D341Med (cell line): Measurements from ENCODE around the gene ZCCHC24.

Source experiments
- DNase-seq: peaks from one replicate; pipeline ENCODE4 v3.0.0; 2012; ENCODE audit warnings: low spot score

The ZCCHC24 gene

GRCh38 chr10:79445161-79445976 lies at the start of gene ZCCHC24:
ZCCHC24 (minus strand) TSS chr10:79445624; CDS start chr10:79445440, 184 bp downstream.
- peak; percentile 91 for DNase-seq

DNA sequence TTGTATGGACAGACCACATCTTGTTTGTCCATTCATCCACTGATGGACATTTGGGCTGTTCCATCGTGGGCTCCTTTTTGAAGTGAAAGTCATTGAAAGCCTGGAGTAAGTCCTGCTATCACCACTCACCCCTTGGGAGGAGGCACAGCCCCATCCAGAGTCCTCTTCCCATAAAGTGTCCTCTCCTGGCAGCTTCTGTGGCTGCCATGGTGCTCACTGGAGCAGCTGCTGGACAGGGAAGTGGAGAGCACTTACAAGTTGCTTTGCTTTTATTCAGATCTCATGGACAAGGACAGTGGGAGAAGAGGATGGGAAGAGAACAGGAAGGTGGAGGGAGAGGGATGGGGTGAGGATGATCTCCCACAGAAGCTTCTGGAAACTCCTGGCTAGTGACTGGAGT lies 48.4 kb upstream of the ZCCHC24 start:
- DNase-seq, result no peak

DNA sequence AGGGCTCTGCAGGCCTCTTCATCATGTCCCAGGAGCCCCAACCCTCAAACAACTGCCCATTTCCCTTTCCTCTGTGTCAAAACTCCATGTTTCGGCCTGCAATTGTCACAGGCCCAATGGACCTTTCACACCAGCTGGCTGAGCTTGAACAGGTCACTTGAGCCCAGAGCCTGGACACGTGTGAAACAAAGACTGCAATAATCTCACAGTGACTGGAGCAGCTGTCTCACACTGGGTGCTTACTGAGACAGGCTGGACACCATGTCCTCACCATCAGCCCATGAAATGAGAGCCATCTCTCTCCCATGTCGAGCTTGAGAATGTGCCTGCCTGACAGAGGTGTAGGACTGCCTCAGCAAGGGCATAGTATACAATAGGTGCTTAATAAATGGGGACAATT lies 47.4 kb upstream of the ZCCHC24 start:
- no peak for DNase-seq

DNA sequence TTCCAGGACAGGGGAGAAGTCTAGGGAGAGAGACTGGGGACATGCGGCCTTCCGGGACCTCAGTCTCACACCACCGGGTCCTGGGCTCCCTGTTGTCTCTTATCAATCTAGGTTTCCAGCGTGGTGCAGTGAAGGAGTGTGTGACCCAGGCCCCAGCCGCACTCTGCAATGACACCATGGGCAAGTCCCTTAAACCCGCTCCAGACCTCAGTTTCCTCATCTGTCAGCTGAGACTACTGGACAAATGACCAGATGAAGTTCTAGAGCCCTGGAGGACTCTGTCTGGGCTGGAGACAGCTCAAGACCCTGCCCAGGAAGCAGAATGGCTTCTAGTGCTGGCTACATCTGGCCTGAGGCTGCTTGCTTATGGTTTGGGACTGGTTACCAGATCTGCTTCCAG lies 46.8 kb upstream of the ZCCHC24 start:
- no peak for DNase-seq

GRCh38 chr10:79491143-79491835 lies 45.9 kb upstream of the ZCCHC24 start:
- no peak for DNase-seq

DNA sequence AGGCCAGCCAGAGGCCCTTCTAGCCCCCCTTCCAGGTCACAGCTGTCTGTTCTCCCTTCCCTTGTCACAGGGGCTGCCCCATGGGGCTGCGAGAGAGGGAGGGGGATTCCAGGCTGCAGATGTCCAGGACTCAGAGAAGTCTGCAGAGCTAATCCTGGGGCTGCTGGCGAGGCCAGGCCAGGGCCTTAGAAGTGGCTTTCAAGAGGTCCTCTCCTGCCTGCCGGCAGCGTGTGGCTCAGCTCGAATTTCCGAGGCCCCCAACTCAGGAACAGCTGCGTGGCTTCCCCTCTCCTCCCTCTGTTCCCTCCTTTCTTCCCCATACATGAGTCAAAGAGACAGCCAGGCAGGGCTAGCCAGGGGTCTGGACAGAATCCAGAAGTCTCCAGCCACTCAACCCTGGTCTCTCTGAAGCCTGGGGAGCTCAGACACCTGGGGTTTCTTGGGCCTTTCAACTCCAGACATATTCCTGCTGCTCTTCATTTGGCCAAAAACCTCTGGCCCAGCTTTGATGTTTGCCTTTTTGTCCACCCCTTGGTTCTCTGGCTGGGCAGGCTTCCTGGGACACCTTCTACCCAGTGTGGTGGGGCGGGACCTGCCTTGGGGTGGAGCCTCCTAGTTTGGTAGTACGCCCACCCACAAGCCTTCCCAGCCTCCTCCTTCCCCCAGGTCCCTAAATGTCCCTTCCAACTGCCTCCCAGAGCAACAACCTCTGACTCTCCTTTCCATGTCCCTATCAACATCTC lies 45.1 kb upstream of the ZCCHC24 start:
- DNase-seq, result no peak

DNA sequence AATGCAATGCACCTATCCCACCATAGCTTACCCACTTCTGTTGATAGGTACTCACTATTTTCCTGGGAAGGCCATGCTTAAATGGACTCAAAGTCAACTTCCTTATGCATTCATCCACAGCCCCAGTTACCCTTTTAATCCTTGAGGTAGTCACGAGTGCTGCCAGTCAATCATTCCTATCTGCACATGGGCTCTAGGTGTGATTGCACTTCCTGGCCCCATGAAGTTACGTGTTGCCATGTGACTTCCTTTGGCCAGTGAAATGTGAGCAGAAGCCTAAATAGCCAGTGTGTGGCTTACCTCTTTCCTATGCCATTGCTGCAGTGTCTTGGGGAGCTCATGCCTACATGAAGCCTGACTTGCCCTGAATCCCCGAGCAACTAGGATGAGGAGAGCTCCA lies 43.4 kb upstream of the ZCCHC24 start:
- no peak for DNase-seq

DNA sequence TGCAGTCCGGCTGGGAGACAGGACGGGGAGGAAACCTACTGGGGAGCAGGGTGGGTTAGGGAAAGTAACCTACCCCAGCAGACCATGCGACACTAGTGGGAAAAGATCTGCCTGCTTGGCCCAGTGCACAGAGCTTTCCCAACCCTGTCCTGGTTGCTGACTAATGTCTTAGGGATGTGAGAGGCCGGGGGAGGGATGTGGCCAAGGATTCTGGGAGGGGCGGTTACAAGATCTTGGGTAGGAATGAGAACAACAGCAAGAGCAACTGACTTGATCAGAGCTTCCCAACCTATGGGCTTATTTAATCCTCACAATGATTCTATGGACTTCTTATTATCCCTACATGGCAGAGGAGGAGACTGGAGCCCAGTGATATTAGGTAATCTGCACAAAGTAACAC lies 42.9 kb upstream of the ZCCHC24 start:
- DNase-seq, result no peak

DNA sequence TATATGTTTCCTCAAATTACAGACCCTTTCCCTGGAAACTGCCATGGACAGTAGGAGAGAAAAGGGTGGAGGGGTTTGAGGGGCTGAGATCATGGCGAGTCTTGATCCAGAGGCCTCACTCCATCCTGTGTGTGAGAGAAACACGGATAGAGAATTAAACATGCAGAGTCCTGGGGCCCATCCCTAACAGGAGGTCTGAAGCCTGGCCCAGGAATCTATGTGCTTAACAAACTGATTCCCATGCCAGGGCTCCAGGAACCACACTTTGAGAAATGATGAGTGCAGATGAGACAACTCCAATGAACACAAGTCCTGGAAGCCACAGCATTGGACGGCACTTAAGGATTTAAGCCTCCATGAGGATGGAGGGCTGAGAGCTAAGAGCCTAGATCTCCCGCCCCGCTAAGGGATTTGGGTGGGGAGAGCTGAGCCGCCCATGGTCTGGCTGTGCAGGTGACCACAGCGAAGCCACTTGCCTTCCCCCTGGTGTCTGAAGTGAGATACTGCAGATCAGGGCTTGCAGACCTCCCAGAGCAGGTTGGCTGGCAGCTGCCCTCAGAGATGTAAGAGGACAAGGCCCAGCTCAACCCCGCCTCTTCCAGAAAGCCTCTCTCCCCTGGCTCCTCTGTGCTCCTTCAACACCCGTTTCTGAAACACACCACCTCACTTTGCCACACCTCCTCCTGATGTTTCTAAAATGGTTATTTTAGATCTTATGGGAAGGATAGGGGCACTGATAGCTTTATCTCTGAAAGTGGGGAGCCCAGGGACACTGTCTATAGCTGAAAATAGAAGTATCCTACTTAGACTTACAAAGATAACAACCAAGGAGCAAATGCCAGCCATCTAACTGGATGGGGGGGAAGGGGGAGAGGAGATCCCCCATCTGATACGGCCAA lies 42.1 kb upstream of the ZCCHC24 start:
- DNase-seq, result peak; percentile 74

DNA sequence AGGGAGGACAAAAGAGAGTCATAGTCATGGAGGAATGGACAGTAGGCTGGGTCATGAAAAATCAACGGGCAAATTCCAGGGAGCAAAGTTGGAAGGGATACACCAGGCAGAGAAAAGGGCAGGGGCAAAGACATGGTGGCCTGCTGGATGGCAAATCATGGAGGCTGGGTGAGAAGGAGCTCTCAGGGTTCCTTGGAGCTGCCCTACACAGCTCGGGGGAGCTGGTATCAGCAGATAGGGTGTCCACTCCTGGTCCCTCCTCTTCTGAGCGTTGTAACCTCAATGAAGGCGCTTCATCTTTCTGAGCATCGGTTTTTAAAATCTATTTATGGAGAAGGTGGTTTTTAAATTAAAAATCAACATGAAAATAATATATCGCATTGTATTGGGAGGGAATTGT lies 39.1 kb upstream of the ZCCHC24 start:
- no peak for DNase-seq

DNA sequence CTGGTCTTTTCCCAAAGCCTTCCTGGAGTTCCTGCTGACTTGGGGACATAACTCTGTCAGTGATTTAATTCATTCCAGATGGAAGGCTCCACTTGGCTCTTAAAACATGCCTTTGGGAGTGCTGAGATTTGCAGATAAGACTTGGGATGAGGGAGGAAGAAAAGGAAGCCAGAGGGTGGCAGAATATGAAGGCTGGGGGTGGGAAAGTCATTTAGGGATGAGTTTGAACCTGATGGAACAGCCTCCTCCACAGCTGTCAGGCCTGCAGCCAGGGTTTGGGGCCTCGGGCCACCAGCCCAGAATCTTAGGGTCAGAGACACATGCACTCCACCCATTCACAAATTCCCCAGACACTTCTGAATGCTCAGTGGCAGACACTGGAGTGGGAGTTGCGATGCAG lies 38.5 kb upstream of the ZCCHC24 start:
- DNase-seq, result no peak

DNA sequence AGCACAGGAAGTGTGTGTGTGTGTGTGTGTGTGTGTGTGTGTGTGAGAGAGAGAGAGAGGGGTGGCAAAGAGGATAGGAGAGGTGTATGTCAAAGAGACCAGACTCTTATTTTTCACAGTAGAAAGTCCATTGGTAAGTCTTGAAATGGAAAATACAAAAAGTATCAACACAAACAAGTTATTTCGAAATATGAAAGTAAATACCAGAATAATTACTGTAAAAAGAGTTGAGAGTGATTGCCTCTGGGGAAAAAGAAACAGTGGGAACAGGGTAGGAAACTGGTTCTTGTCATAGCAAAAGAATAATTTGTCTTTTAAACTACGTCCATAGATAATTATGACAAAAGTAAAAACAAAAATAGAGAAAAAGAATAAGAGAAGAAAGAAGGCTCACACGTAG lies 37.9 kb upstream of the ZCCHC24 start:
- DNase-seq, result no peak

DNA sequence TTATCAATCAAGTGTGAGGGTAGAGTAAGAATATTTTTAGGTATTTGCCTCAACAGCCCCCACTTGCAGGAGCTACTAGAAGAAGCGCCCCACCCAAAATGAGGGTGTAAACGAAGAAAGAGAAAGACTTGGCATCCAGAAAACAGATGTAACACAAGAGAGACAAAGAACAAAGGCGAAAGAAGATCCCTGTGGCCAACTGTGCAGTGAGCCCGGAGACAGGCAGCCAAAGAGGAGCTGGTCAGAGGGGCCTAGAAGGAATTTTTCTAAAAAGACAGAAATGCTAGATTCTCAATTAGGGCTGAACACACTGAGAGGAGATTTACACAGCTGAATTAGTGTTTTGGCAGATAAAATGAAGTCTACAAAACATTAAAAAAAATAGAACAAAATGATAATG lies 37.3 kb upstream of the ZCCHC24 start:
- no peak for DNase-seq

- DNase-seq, result no peak
Observed at GRCh38 chr10:79482304-79482703, 36.9 kb upstream of the ZCCHC24 start.

DNA sequence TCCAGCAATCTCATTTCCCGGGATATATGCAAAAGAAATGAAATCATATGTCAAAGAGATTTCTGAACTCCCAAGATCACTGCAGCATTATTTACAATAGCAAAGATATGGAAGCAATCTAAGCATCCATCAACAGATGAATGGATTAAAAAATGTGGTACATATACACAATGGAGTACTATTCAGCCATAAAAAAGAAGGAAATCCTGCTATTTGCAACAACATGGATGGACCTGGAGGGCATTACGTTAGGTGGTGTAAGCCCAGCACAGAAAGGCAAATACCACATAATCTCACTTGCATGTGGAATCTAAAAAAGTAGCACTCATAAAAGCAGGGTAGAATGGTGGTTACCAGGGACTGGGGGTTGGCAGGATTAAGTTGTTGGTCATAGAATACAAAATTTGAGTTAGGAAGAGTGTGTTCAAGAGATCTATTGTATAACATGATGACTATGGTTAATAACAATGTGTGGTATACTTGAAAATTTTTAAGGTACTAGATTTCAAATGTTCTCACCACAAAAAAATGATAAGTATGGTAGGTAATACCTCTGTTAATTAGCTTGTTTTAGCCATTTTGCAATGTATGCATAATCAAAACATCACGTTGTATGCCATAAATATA lies 34.0 kb upstream of the ZCCHC24 start:
- DNase-seq, result no peak

DNA sequence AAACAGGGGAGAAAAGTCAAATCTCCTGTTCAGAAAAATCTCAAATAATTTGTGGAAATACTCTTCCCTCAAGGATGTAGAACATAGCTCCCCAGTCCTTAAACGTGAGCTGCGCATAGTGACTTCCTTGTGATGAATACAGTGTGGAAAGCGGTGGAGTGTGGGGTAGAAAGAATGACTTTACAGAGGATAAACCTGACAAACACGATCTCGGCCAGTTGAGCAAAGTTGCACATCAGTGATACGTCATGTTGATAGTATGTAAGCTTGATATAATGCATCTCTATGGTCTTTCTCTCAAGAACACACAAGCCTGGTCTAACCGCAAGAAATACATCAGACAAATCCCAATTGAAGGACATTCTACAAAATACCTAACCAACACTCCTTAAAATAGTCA lies 32.0 kb upstream of the ZCCHC24 start:
- no peak for DNase-seq

- DNase-seq, result no peak
Observed at GRCh38 chr10:79476645-79477044, 31.2 kb upstream of the ZCCHC24 start.

GRCh38 chr10:79475877-79476276 lies 30.5 kb upstream of the ZCCHC24 start:
- DNase-seq, result no peak

- DNase-seq, result no peak
Observed at GRCh38 chr10:79475119-79475653, 29.8 kb upstream of the ZCCHC24 start.

GRCh38 chr10:79473496-79474095 lies 28.2 kb upstream of the ZCCHC24 start:
- DNase-seq, result no peak

- DNase-seq, result no peak
Observed at GRCh38 chr10:79472951-79473350, 27.5 kb upstream of the ZCCHC24 start.
